Measurements from ENCODE around the gene IL31RA.

The IL31RA gene

GRCh38 chr5:55860288-55860687 lies 9.1 kb downstream of the IL31RA start:
- no peak for DNase-seq (ENCODE audit: extremely low read depth, low read depth)
- no peak for TF ChIP-seq CTCF (IDR thresholded peaks at IDR 0.05; ENCODE audit: low read depth, low read length)

GRCh38 chr5:55860709-55861108 lies 9.6 kb downstream of the IL31RA start:
- DNase-seq (ENCODE audit: extremely low read depth, low read depth), result no peak
- TF ChIP-seq CTCF (IDR thresholded peaks at IDR 0.05; ENCODE audit: low read depth, low read length), result no peak

GRCh38 chr5:55864606-55865541 lies 13.7 kb downstream of the IL31RA start:
- DNase-seq (ENCODE audit: extremely low read depth, low read depth), result no peak
- TF ChIP-seq CTCF (IDR thresholded peaks at IDR 0.05; ENCODE audit: low read depth, low read length), result no peak

GRCh38 chr5:55865831-55866230 lies 14.7 kb downstream of the IL31RA start:
- no peak for TF ChIP-seq CTCF (IDR thresholded peaks at IDR 0.05; ENCODE audit: low read depth, low read length)
- DNase-seq (ENCODE audit: extremely low read depth, low read depth), result no peak

- no peak for TF ChIP-seq CTCF (IDR thresholded peaks at IDR 0.05; ENCODE audit: low read depth, low read length)
Measured at GRCh38 chr5:55866485-55866884, 15.3 kb downstream of the IL31RA start.

GRCh38 chr5:55866934-55867333 lies 15.8 kb downstream of the IL31RA start:
- TF ChIP-seq CTCF (IDR thresholded peaks at IDR 0.05; ENCODE audit: low read depth, low read length), result no peak
- no peak for DNase-seq (ENCODE audit: extremely low read depth, low read depth)

More at GRCh38 chr5:55866485-55866884, 15.3 kb downstream of the IL31RA start:
- DNase-seq (ENCODE audit: extremely low read depth, low read depth), result no peak

GRCh38 chr5:55868846-55869245 lies 17.7 kb downstream of the IL31RA start:
- no peak for TF ChIP-seq CTCF (IDR thresholded peaks at IDR 0.05; ENCODE audit: low read depth, low read length)
- DNase-seq (ENCODE audit: extremely low read depth, low read depth), result peak; percentile 70
